ENCODE measurements around the gene ARHGAP18. TPM values are rescaled to one million over a fixed set of nuclear protein-coding genes. Genes with fewer than 3 reads are reported as not detected.

ARHGAP18 gene
- total RNA-seq, 2 donors from 2014 or later, result 14.3 to 17.7 TPM

- Histone ChIP-seq H3K9me3 (ENCODE audit: control insufficient read depth, low read length) (no peaks in the 10 kb centered on the region), H3K36me3 (ENCODE audit: control insufficient read depth, insufficient read depth, low read length) (no peaks in the 10 kb centered on the region), H3K4me3 (ENCODE audit: low read length) (no peak overlapping the region), H3K27me3 (ENCODE audit: control insufficient read depth, insufficient read depth, low read length, poor library complexity, severe bottlenecking) (no peaks in the 10 kb centered on the region), H3K9ac (ENCODE audit: extremely low read depth, low read length, poor library complexity, severe bottlenecking) (no peak overlapping the region), H3K4me1 (ENCODE audit: control insufficient read depth, insufficient read depth, low read length) (no peaks in the 10 kb centered on the region), H3K27ac (ENCODE audit: low read depth, low read length) (no peak overlapping the region)
- H3K36me3 Mint-ChIP-seq (ENCODE audit: low read depth), result peaks cover 3% of the 10 kb centered on the region
- DNase-seq, result no peak
- H3K27ac Mint-ChIP-seq, result no peak overlapping the region
- no peaks in the 10 kb centered on the region for H3K9me3 Mint-ChIP-seq
- H3K4me3 Mint-ChIP-seq, result no peak overlapping the region
- no peak for TF ChIP-seq CTCF (conservative IDR thresholded peaks at IDR 0.05)
- no peaks in the 10 kb centered on the region for H3K27me3 Mint-ChIP-seq (ENCODE audit: insufficient read depth)
- peaks cover 18% of the 10 kb centered on the region for H3K4me1 Mint-ChIP-seq
- 90 to 91% methylated on average over 3 to 5 of the region's 5 CpGs for WGBS, 2 experiments (ENCODE audit: insufficient coverage in 1 of 2, insufficient read length in 1 of 2)
Measured at GRCh38 chr6:129597023-129597713, 112.8 kb downstream of the ARHGAP18 start.

- H3K27me3 ChIP-seq (ENCODE audit: control insufficient read depth, insufficient read depth, low read length, poor library complexity, severe bottlenecking), result no peaks in the 10 kb centered on the region
Measured at GRCh38 chr6:129596522-129596921, 113.5 kb downstream of the ARHGAP18 start.

GRCh38 chr6:129593233-129593564 is 116.8 kb downstream of the ARHGAP18 start:
- 97 to 100% methylated on average over 2 to 3 of the region's 3 CpGs for WGBS, 2 experiments (ENCODE audit: insufficient coverage in 1 of 2, insufficient read length in 1 of 2)
- Mint-ChIP-seq H3K36me3 (ENCODE audit: low read depth) (peaks cover 11% of the 10 kb centered on the region), H3K4me1 (peaks cover 9% of the 10 kb centered on the region), H3K27ac (no peak overlapping the region), H3K27me3 (ENCODE audit: insufficient read depth) (no peaks in the 10 kb centered on the region), H3K4me3 (no peak overlapping the region), H3K9me3 (no peaks in the 10 kb centered on the region)
- Histone ChIP-seq H3K27ac (ENCODE audit: low read depth, low read length) (no peak overlapping the region), H3K4me1 (ENCODE audit: control insufficient read depth, insufficient read depth, low read length) (no peaks in the 10 kb centered on the region), H3K4me3 (ENCODE audit: low read length) (no peak overlapping the region), H3K9ac (ENCODE audit: extremely low read depth, low read length, poor library complexity, severe bottlenecking) (no peak overlapping the region), H3K36me3 (ENCODE audit: control insufficient read depth, insufficient read depth, low read length) (no peaks in the 10 kb centered on the region), H3K9me3 (ENCODE audit: control insufficient read depth, low read length) (no peaks in the 10 kb centered on the region), H3K27me3 (ENCODE audit: control insufficient read depth, insufficient read depth, low read length, poor library complexity, severe bottlenecking) (no peaks in the 10 kb centered on the region)
- no peak for TF ChIP-seq CTCF (conservative IDR thresholded peaks at IDR 0.05)
- no peak for DNase-seq

More at GRCh38 chr6:129596522-129596921, 113.5 kb downstream of the ARHGAP18 start:
- no peak for TF ChIP-seq CTCF (conservative IDR thresholded peaks at IDR 0.05)
- Mint-ChIP-seq H3K27ac (no peak overlapping the region), H3K27me3 (ENCODE audit: insufficient read depth) (no peaks in the 10 kb centered on the region), H3K4me1 (peaks cover 20% of the 10 kb centered on the region), H3K4me3 (no peak overlapping the region), H3K36me3 (ENCODE audit: low read depth) (peaks cover 3% of the 10 kb centered on the region), H3K9me3 (no peaks in the 10 kb centered on the region)
- DNase-seq, result no peak
- H3K9me3 ChIP-seq (ENCODE audit: control insufficient read depth, low read length), result no peaks in the 10 kb centered on the region
- no peak overlapping the region for H3K9ac ChIP-seq (ENCODE audit: extremely low read depth, low read length, poor library complexity, severe bottlenecking)
- no peaks in the 10 kb centered on the region for H3K36me3 ChIP-seq (ENCODE audit: control insufficient read depth, insufficient read depth, low read length)
- no peak overlapping the region for H3K4me3 ChIP-seq (ENCODE audit: low read length)
- WGBS, 2 experiments (ENCODE audit: insufficient coverage in 1 of 2, insufficient read length in 1 of 2), result 94 to 100% methylated on average over 1 of the region's 1 CpG
- H3K4me1 ChIP-seq (ENCODE audit: control insufficient read depth, insufficient read depth, low read length), result no peaks in the 10 kb centered on the region
- H3K27ac ChIP-seq (ENCODE audit: low read depth, low read length), result no peak overlapping the region

Measured in endodermal cell (in vitro differentiated cells).